K562 (cell line): ENCODE data around the gene SLC5A10.

ENCODE experiments used
- BHLHE40 ChIP-seq: IDR thresholded peaks from 2 replicates; pipeline ENCODE4 v1.6.1; 2011; ENCODE audit warnings: low read length, improper control_type of control experiment
- CTBP1 ChIP-seq: fragments of 450-650 bp; IDR thresholded peaks from 2 replicates; pipeline ENCODE4 v1.6.1; 2016; ENCODE audit warnings: borderline replicate concordance
- EZH2 ChIP-seq: IDR thresholded peaks from 2 replicates; pipeline ENCODE4 v1.6.1; 2012; ENCODE audit warnings: low read depth, mild to moderate bottlenecking, inconsistent platforms, low read length, borderline replicate concordance
- FIP1L1 ChIP-seq: fragments of 200-400 bp; formaldehyde crosslinking; IDR thresholded peaks from 2 replicates; pipeline ENCODE4 v1.6.1; 2018; ENCODE audit warnings: mild to moderate bottlenecking, low read depth, low read length; ENCODE audit not compliant: poor library complexity, severe bottlenecking
- HNRNPH1 ChIP-seq: fragments of 200-400 bp; formaldehyde crosslinking; optimal IDR thresholded peaks from 2 replicates; pipeline ENCODE3; 2017; ENCODE audit warnings: low read depth, mild to moderate bottlenecking, low read length, moderate library complexity
- MYNN ChIP-seq, 2 experiments: sonication (generic); formaldehyde crosslinking in 1 of 2; IDR thresholded peaks; 2 replicates each; pipeline versions ENCODE4 v1.5.0 to v1.6.1; 2016 to 2020; ENCODE audit warnings: antibody characterized with exemption in 1 of 2, missing genetic modification reagents in 1 of 2
- NFE2 ChIP-seq: IDR thresholded peaks from 2 replicates; pipeline ENCODE4 v1.6.1; 2014; ENCODE audit warnings: antibody characterized with exemption, low read depth
- NR2F6 ChIP-seq: fragments of 450-650 bp; formaldehyde crosslinking; IDR thresholded peaks from 2 replicates; pipeline ENCODE4 v1.4.0; 2020; ENCODE audit warnings: mild to moderate bottlenecking
- PML ChIP-seq: IDR thresholded peaks from 2 replicates; pipeline ENCODE4 v1.6.1; 2012; ENCODE audit warnings: low read length, inconsistent platforms
- POLR2A ChIP-seq: fragments of 450-650 bp; conservative IDR thresholded peaks from 2 replicates; pipeline ENCODE4 v1.6.1; 2016
- SREBF2 ChIP-seq: sonication (generic); formaldehyde crosslinking; IDR thresholded peaks from 2 replicates; pipeline ENCODE4 v1.4.0; 2020; ENCODE audit warnings: mild to moderate bottlenecking, missing genetic modification reagents
- TF ChIP-seq, protein P1 (sequence below), 2 experiments: fragments of 450-650 bp in 1 of 2; sonication (generic) in 1 of 2; formaldehyde crosslinking in 1 of 2; IDR thresholded peaks in 1 of 2; conservative IDR thresholded peaks in 1 of 2; 2 replicates each; pipeline versions ENCODE4 v1.6.1 to v1.8.1; 2016 to 2023; ENCODE audit warnings: mild to moderate bottlenecking in 2 of 2, moderate library complexity in 2 of 2, inconsistent platforms in 1 of 2, missing genetic modification reagents in 1 of 2
- TF ChIP-seq, protein P2 (sequence below), 3 experiments: IDR thresholded peaks in 2 of 3; conservative IDR thresholded peaks in 1 of 3; 2 replicates each; pipeline ENCODE4 v1.5.1; 2011 to 2012; ENCODE audit warnings: low read length in 3 of 3, mild to moderate bottlenecking in 3 of 3, control low read depth in 2 of 3, improper control_type of control experiment in 1 of 3, inconsistent platforms in 1 of 3, low read depth in 1 of 3, mixed read lengths in 1 of 3, moderate library complexity in 1 of 3; ENCODE audit not compliant: insufficient read depth in 2 of 3

DNA sequence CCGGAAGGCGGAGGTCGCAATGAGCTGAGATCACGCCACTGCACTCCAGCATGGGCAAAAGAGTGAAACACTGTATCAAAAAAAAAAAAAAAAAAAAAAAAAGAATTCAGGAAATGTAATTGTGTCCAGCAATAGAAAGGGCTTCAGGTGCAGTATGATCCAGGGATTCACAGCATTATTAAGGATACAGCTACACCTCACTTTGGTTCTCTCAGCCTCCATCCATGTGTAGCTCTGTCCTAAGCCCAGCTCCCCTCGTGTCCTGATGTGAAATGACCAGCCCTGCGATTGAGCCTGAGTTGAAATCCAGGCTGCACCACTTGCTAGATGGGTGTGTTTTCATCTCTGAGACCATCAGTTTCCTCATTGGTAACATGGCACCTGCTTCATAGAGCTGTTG is 3.0 kb downstream of the SLC5A10 start:
- TF ChIP-seq NFE2 (no peak), HNRNPH1 (no peak), NR2F6 (CRISPR knock-in tag) (no peak), PML (no peak), CTBP1 (no peak), MYNN (IDR thresholded peaks at IDR 0.05) (no peak), MYNN (CRISPR knock-in tag; IDR thresholded peaks at IDR 0.05) (no peak), EZH2 (no peak), POLR2A (no peak), BHLHE40 (no peak), FIP1L1 (no peak), SREBF2 (CRISPR knock-in tag) (no peak)
- TF ChIP-seq, protein P1, sequence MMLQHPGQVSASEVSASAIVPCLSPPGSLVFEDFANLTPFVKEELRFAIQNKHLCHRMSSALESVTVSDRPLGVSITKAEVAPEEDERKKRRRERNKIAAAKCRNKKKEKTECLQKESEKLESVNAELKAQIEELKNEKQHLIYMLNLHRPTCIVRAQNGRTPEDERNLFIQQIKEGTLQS (IDR thresholded peaks at IDR 0.05): no peak
- TF ChIP-seq, protein P1 (CRISPR knock-in tag; conservative IDR thresholded peaks at IDR 0.05): no peak
- TF ChIP-seq, protein P2, sequence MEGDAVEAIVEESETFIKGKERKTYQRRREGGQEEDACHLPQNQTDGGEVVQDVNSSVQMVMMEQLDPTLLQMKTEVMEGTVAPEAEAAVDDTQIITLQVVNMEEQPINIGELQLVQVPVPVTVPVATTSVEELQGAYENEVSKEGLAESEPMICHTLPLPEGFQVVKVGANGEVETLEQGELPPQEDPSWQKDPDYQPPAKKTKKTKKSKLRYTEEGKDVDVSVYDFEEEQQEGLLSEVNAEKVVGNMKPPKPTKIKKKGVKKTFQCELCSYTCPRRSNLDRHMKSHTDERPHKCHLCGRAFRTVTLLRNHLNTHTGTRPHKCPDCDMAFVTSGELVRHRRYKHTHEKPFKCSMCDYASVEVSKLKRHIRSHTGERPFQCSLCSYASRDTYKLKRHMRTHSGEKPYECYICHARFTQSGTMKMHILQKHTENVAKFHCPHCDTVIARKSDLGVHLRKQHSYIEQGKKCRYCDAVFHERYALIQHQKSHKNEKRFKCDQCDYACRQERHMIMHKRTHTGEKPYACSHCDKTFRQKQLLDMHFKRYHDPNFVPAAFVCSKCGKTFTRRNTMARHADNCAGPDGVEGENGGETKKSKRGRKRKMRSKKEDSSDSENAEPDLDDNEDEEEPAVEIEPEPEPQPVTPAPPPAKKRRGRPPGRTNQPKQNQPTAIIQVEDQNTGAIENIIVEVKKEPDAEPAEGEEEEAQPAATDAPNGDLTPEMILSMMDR (IDR thresholded peaks at IDR 0.05 in 2 of 3, conservative IDR thresholded peaks at IDR 0.05 in 1 of 3; ENCODE audit: insufficient read depth in 2 of 3, low read depth in 1 of 3, low read length in 3 of 3): no peak
